Activated gamma-delta T cell treated with anti-CD3 and anti-CD28 coated beads, Interleukin-2, amount 50 U/mL, for 16 hours (primary cell): ENCODE data around the gene MATCAP1.

Experiments used
- DNase-seq: peaks from one replicate; pipeline ENCODE4 v3.0.0-alpha.2; 2020; ENCODE audit warnings: low read depth

MATCAP1 gene

DNA sequence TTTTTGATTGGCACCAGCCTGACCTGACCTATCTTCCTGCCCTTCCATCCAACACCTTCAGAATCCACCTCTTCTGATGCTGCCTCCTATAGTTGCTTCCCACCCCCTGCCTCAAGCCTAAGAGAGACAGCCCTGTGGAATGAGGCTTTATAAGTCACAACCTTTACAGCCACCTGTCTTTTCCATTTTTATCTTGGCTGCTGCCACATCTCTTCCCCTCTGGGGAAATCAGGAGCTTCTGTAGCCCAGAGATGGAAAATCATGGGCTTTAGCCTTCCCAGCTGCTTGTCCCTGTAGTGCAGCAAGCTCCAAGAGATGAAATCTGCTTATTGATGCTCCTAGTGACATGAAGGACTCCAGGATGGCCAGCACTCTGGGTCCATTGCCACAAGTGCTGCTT lies 55.3 kb downstream of the MATCAP1 start:
- no peak for DNase-seq
